Measurements from ENCODE around the gene FTSJ3.
"Not testable (repeated sequence)": the region's sequence is repeated elsewhere in the genome, so short reads cannot be mapped to it uniquely, and the experiment has no call there.

FTSJ3 gene

GRCh38 chr17:63827002-63827800 is at the start of gene FTSJ3, which contains the start of gene PSMC5:
Gene FTSJ3, minus strand, starts transcription at chr17:63827663. Its CDS starts 761 bp downstream, at chr17:63826902.
Gene PSMC5, plus strand, starts transcription at chr17:63827431. Its CDS starts 60 bp downstream, at chr17:63827491.
- peak; percentile 63 to 96 for DNase-seq

- not testable (repeated sequence) for DNase-seq
These were observed 47.2 kb upstream of the FTSJ3 start for GRCh38 chr17:63874693-63875092.

GRCh38 chr17:63874061-63874626 is 46.7 kb upstream of the FTSJ3 start:
- not testable (repeated sequence) for DNase-seq

- DNase-seq: not testable (repeated sequence)
These were observed 46.1 kb upstream of the FTSJ3 start, which contains the start of gene CSH2 for GRCh38 chr17:63873577-63873976. Gene CSH2, minus strand, starts transcription at chr17:63873677. Its CDS starts 63 bp downstream, at chr17:63873614.

- DNase-seq: not testable (repeated sequence)
These were observed 44.3 kb upstream of the FTSJ3 start for GRCh38 chr17:63871646-63872365.

- not testable (repeated sequence) for DNase-seq
These were observed 42.8 kb upstream of the FTSJ3 start for GRCh38 chr17:63870292-63870665.

- not testable (repeated sequence) for DNase-seq
These were observed 42.2 kb upstream of the FTSJ3 start for GRCh38 chr17:63869491-63870291.

- DNase-seq: not testable (repeated sequence)
These were observed 39.2 kb upstream of the FTSJ3 start for GRCh38 chr17:63866625-63867024.

GRCh38 chr17:63859257-63859656 is 31.8 kb upstream of the FTSJ3 start:
- no peak for DNase-seq

GRCh38 chr17:63856425-63856824 is 29.0 kb upstream of the FTSJ3 start:
- not testable (repeated sequence) for DNase-seq

GRCh38 chr17:63855185-63855584 is 27.7 kb upstream of the FTSJ3 start:
- DNase-seq: no peak

- no peak for DNase-seq
These were observed 27.2 kb upstream of the FTSJ3 start for GRCh38 chr17:63854709-63855108.

GRCh38 chr17:63853260-63853659 is 25.8 kb upstream of the FTSJ3 start:
- DNase-seq: no peak

- DNase-seq: no peak
These were observed 22.9 kb upstream of the FTSJ3 start for GRCh38 chr17:63850401-63850800.

- DNase-seq: peak in 1 of 2 experiments; percentile 49
These were observed 21.6 kb upstream of the FTSJ3 start for GRCh38 chr17:63848834-63849689.

GRCh38 chr17:63847525-63848249 is 20.2 kb upstream of the FTSJ3 start:
- DNase-seq: no peak

GRCh38 chr17:63845509-63845908 is 18.0 kb upstream of the FTSJ3 start:
- no peak for DNase-seq

GRCh38 chr17:63843910-63844677 is 16.6 kb upstream of the FTSJ3 start:
- no peak for DNase-seq

GRCh38 chr17:63843387-63843888 is 16.0 kb upstream of the FTSJ3 start:
- DNase-seq: not testable (repeated sequence)

Data from cerebellar nuclear complex (tissue), 1 donor.